ENCODE measurements around the gene SFTA2.

SFTA2 gene

DNA sequence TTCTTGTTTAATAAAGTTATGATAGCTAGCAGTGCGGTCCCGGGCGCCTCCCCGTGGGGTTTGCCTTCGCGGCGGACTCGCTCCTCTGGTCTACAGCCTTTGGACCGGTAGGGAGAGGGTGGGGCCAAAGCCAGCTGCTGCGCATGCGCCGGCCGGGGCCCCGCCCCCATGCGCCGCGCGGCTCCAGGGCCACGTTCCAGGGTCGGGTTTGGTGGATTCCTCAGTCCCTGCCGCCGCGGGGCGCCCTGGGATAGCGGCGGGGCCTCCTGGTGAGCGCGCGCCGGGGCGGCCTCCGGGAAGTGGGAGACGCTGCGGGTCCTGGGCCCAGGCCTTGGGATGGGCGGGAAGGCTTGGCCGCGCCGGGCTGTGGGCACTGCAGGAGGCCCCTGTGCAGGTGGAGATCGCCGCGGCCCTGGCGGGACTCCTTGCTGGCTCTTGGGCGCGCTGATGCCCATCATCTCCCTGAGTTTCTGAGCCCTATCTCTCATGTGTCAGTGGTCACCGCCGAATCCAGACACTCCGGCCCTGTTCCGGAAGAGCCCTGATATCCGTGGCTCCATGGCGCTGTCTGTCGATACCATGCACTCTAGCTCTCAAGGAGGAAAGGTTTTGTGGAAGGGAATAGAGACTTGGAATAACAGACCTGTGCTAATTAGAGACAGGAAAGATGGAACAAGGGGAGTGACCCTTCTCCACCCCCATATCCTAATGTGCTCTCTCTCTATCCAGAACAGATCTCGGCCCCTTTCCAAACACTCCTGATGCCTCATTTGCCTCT lies 17.7 kb downstream of the SFTA2 start, which contains the start of gene VARS2:
VARS2 (plus strand) TSS at position 163 of the 778 bp plus-strand sequence; CDS start at position 762, 599 bp downstream.
- peak; percentile 93 for ATAC-seq
- TF ChIP-seq, protein P1, sequence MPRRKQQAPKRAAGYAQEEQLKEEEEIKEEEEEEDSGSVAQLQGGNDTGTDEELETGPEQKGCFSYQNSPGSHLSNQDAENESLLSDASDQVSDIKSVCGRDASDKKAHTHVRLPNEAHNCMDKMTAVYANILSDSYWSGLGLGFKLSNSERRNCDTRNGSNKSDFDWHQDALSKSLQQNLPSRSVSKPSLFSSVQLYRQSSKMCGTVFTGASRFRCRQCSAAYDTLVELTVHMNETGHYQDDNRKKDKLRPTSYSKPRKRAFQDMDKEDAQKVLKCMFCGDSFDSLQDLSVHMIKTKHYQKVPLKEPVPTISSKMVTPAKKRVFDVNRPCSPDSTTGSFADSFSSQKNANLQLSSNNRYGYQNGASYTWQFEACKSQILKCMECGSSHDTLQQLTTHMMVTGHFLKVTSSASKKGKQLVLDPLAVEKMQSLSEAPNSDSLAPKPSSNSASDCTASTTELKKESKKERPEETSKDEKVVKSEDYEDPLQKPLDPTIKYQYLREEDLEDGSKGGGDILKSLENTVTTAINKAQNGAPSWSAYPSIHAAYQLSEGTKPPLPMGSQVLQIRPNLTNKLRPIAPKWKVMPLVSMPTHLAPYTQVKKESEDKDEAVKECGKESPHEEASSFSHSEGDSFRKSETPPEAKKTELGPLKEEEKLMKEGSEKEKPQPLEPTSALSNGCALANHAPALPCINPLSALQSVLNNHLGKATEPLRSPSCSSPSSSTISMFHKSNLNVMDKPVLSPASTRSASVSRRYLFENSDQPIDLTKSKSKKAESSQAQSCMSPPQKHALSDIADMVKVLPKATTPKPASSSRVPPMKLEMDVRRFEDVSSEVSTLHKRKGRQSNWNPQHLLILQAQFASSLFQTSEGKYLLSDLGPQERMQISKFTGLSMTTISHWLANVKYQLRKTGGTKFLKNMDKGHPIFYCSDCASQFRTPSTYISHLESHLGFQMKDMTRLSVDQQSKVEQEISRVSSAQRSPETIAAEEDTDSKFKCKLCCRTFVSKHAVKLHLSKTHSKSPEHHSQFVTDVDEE (CRISPR knock-in tag; IDR thresholded peaks at IDR 0.05) = peak; percentile 55; the same call in 1 of the 2 replicates
- TF ChIP-seq GLIS3 (CRISPR knock-in tag; IDR thresholded peaks at IDR 0.05) (no peak), SNAI2 (CRISPR knock-in tag; IDR thresholded peaks at IDR 0.05) (no peak), RARB (CRISPR knock-in tag; IDR thresholded peaks at IDR 0.05) (no peak), ZNF565 (CRISPR knock-in tag; conservative IDR thresholded peaks at IDR 0.05; ENCODE audit: low read depth) (no peak), ISL1 (CRISPR knock-in tag; IDR thresholded peaks at IDR 0.05) (no peak), CSDC2 (CRISPR knock-in tag; IDR thresholded peaks at IDR 0.05) (no peak), ZNF70 (CRISPR knock-in tag; IDR thresholded peaks at IDR 0.05) (no peak), ZNF8 (CRISPR knock-in tag; IDR thresholded peaks at IDR 0.05) (no peak), ESRRG (CRISPR knock-in tag; IDR thresholded peaks at IDR 0.05) (0 out of 2 replicates have a peak, but pooled peaks have one; percentile 55), ZFP3 (CRISPR knock-in tag; IDR thresholded peaks at IDR 0.05) (0 out of 2 replicates have a peak, but pooled peaks have one; percentile 17), TOX (CRISPR knock-in tag; IDR thresholded peaks at IDR 0.05; ENCODE audit: borderline replicate concordance) (no peak), TCF4 (CRISPR knock-in tag; IDR thresholded peaks at IDR 0.05; ENCODE audit: borderline replicate concordance) (no peak)
- TF ChIP-seq, protein P2, sequence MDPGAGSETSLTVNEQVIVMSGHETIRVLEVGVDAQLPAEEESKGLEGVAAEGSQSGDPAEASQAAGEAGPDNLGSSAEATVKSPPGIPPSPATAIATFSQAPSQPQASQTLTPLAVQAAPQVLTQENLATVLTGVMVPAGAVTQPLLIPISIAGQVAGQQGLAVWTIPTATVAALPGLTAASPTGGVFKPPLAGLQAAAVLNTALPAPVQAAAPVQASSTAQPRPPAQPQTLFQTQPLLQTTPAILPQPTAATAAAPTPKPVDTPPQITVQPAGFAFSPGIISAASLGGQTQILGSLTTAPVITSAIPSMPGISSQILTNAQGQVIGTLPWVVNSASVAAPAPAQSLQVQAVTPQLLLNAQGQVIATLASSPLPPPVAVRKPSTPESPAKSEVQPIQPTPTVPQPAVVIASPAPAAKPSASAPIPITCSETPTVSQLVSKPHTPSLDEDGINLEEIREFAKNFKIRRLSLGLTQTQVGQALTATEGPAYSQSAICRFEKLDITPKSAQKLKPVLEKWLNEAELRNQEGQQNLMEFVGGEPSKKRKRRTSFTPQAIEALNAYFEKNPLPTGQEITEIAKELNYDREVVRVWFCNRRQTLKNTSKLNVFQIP (CRISPR knock-in tag; IDR thresholded peaks at IDR 0.05; ENCODE audit: borderline replicate concordance, low read depth) = no peak
- TF ChIP-seq, protein P3, sequence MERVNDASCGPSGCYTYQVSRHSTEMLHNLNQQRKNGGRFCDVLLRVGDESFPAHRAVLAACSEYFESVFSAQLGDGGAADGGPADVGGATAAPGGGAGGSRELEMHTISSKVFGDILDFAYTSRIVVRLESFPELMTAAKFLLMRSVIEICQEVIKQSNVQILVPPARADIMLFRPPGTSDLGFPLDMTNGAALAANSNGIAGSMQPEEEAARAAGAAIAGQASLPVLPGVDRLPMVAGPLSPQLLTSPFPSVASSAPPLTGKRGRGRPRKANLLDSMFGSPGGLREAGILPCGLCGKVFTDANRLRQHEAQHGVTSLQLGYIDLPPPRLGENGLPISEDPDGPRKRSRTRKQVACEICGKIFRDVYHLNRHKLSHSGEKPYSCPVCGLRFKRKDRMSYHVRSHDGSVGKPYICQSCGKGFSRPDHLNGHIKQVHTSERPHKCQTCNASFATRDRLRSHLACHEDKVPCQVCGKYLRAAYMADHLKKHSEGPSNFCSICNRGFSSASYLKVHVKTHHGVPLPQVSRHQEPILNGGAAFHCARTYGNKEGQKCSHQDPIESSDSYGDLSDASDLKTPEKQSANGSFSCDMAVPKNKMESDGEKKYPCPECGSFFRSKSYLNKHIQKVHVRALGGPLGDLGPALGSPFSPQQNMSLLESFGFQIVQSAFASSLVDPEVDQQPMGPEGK (CRISPR knock-in tag; IDR thresholded peaks at IDR 0.05; ENCODE audit: borderline replicate concordance) = no peak

DNA sequence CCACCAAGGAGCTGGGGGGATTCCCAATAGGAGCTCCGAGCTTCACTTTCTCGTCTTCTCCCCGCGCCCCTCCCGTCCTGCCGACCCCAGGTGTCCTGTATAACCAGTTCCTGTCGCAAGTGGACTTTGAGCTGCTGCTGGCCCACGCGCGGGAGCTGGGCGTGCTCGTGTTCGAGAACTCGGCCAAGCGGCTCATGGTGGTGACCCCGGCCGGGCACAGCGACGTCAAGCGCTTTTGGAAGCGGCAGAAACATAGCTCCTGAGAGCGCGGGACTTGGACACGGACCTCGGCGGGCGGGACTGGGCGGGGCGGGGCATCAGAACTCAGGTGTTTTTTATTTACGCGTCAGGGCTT lies 18.3 kb downstream of the SFTA2 start:
- TF ChIP-seq ZFP3 (CRISPR knock-in tag; IDR thresholded peaks at IDR 0.05) (no peak), TCF4 (CRISPR knock-in tag; IDR thresholded peaks at IDR 0.05; ENCODE audit: borderline replicate concordance) (no peak), ESRRG (CRISPR knock-in tag; IDR thresholded peaks at IDR 0.05) (no peak), ISL1 (CRISPR knock-in tag; IDR thresholded peaks at IDR 0.05) (no peak), ZNF70 (CRISPR knock-in tag; IDR thresholded peaks at IDR 0.05) (no peak), GLIS3 (CRISPR knock-in tag; IDR thresholded peaks at IDR 0.05) (no peak)
- TF ChIP-seq, protein P4, sequence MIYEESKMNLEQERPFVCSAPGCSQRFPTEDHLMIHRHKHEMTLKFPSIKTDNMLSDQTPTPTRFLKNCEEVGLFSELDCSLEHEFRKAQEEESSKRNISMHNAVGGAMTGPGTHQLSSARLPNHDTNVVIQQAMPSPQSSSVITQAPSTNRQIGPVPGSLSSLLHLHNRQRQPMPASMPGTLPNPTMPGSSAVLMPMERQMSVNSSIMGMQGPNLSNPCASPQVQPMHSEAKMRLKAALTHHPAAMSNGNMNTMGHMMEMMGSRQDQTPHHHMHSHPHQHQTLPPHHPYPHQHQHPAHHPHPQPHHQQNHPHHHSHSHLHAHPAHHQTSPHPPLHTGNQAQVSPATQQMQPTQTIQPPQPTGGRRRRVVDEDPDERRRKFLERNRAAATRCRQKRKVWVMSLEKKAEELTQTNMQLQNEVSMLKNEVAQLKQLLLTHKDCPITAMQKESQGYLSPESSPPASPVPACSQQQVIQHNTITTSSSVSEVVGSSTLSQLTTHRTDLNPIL (CRISPR knock-in tag; IDR thresholded peaks at IDR 0.05; ENCODE audit: low read depth) = no peak
- TF ChIP-seq, protein P2 (CRISPR knock-in tag; IDR thresholded peaks at IDR 0.05; ENCODE audit: borderline replicate concordance, low read depth) = no peak
- TF ChIP-seq, protein P5, sequence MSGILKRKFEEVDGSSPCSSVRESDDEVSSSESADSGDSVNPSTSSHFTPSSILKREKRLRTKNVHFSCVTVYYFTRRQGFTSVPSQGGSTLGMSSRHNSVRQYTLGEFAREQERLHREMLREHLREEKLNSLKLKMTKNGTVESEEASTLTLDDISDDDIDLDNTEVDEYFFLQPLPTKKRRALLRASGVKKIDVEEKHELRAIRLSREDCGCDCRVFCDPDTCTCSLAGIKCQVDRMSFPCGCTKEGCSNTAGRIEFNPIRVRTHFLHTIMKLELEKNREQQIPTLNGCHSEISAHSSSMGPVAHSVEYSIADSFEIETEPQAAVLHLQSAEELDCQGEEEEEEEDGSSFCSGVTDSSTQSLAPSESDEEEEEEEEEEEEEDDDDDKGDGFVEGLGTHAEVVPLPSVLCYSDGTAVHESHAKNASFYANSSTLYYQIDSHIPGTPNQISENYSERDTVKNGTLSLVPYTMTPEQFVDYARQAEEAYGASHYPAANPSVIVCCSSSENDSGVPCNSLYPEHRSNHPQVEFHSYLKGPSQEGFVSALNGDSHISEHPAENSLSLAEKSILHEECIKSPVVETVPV (CRISPR knock-in tag; IDR thresholded peaks at IDR 0.05) = no peak
- no peak for ATAC-seq

Measured in SK-N-SH treated with all-trans-retinoic acid at 6 μM for 48 hours (cell line).